Activated B cell treated with CpG ODN at 0.5 μM for 24 hours (primary cell): ENCODE data around the gene ZC3H10. TPM values are rescaled to one million over a fixed set of nuclear protein-coding genes. Genes with fewer than 3 reads are reported as not detected.

Source experiments
- ATAC-seq: fragments of 200-7000 bp; cut with Tn5 transposase; one replicate; pipeline ENCODE4 v1.10.0; 2021; ENCODE audit warnings: low read depth, mild to moderate bottlenecking, moderate library complexity
- CTCF ChIA-PET: fragments of 350-600 bp; sonication (Branson Sonifier 250); formaldehyde crosslinking; loops from one replicate; lab custom pipeline; 2021; ENCODE audit warnings: antibody characterized with exemption; lab: Charles Lee
- POLR2A ChIA-PET: fragments of 350-600 bp; sonication (Branson Sonifier 250); formaldehyde crosslinking; loops from one replicate; lab custom pipeline; 2021; ENCODE audit warnings: antibody characterized with exemption; lab: Charles Lee
- DNase-seq: peaks from one replicate; pipeline ENCODE4 v3.0.0; 2022
- H3K27ac Mint-ChIP-seq: one replicate; pipeline ENCODE4 v1.8.0; 2020; ENCODE audit warnings: mixed read lengths
- H3K27me3 Mint-ChIP-seq: one replicate; pipeline ENCODE4 v1.8.0; 2021; ENCODE audit warnings: mixed read lengths
- H3K36me3 Mint-ChIP-seq: one replicate; pipeline ENCODE4 v1.8.0; 2021; ENCODE audit warnings: low read depth, mixed read lengths
- H3K4me1 Mint-ChIP-seq: one replicate; pipeline ENCODE4 v1.8.0; 2021; ENCODE audit warnings: mixed read lengths
- H3K4me3 Mint-ChIP-seq: one replicate; pipeline ENCODE4 v1.8.0; 2020; ENCODE audit warnings: mild to moderate bottlenecking, mixed read lengths
- H3K9me3 Mint-ChIP-seq: one replicate; pipeline ENCODE4 v1.8.0; 2020; ENCODE audit warnings: mixed read lengths
- intact Hi-C: fragments of 100-400 bp; cut with micrococcal nuclease; formaldehyde crosslinking; loops from one replicate; pipeline ENCODE4 v1.15.1; 2024
- total RNA-seq: library from RNA; stranded (reverse); gene quantifications from 2 replicates; pipeline ENCODE4 v1.2.3, GENCODE V29; 2022
- TF ChIP-seq, protein P1 (sequence below): fragments of 200-600 bp; IDR thresholded peaks from one replicate; pipeline ENCODE4 v1.8.0; 2022; ENCODE audit warnings: antibody characterized with exemption, mild to moderate bottlenecking

The ZC3H10 gene
- total RNA-seq, 1 donor from 2014 or later, result 15.4 TPM

DNA sequence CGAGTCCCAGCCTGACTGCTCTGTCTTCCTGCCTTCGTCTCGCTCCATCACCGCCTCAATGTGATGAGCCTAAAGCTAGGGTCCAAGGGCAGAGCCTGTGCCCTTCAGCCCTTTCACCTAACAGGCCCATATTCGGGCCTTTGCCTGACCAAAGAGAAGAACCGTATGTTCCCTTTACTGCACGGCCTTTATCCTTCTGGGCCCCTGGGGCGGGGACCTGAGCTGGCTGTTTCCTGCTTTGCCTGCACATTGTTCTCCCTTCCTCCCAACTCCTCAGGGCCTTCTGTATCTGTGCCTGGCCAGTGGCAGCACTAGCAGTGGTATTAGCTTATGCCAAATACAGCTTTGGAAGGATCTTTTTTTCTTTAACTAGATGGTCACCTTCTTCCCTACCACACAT is 25.8 kb downstream of the ZC3H10 start:
- H3K4me3 Mint-ChIP-seq, result no peak overlapping the region
- H3K36me3 Mint-ChIP-seq, result peaks cover 62% of the 10 kb centered on the region
- peaks cover 15% of the 10 kb centered on the region for H3K4me1 Mint-ChIP-seq
- no peaks in the 10 kb centered on the region for H3K9me3 Mint-ChIP-seq
- DNase-seq, result no peak
- ChIA-PET CTCF (interaction anchor here (1.4 to 1.6 kb wide), 2 partner anchors 14 to 17 kb away, joined by 3 read pairs; no protein-coding TSS in a partner anchor), POLR2A (interaction anchor here (0.6 to 1.2 kb wide), 4 partner anchors 15 to 43 kb away, joined by 3 read pairs; partner anchors contain the start of gene ESYT1)
- TF ChIP-seq, protein P1, sequence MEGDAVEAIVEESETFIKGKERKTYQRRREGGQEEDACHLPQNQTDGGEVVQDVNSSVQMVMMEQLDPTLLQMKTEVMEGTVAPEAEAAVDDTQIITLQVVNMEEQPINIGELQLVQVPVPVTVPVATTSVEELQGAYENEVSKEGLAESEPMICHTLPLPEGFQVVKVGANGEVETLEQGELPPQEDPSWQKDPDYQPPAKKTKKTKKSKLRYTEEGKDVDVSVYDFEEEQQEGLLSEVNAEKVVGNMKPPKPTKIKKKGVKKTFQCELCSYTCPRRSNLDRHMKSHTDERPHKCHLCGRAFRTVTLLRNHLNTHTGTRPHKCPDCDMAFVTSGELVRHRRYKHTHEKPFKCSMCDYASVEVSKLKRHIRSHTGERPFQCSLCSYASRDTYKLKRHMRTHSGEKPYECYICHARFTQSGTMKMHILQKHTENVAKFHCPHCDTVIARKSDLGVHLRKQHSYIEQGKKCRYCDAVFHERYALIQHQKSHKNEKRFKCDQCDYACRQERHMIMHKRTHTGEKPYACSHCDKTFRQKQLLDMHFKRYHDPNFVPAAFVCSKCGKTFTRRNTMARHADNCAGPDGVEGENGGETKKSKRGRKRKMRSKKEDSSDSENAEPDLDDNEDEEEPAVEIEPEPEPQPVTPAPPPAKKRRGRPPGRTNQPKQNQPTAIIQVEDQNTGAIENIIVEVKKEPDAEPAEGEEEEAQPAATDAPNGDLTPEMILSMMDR, result no peak
- no peaks in the 10 kb centered on the region for H3K27me3 Mint-ChIP-seq
- ATAC-seq, result no peak
- intact Hi-C loops, result no loop called here
- H3K27ac Mint-ChIP-seq, result peak overlapping the region; percentile 18

DNA sequence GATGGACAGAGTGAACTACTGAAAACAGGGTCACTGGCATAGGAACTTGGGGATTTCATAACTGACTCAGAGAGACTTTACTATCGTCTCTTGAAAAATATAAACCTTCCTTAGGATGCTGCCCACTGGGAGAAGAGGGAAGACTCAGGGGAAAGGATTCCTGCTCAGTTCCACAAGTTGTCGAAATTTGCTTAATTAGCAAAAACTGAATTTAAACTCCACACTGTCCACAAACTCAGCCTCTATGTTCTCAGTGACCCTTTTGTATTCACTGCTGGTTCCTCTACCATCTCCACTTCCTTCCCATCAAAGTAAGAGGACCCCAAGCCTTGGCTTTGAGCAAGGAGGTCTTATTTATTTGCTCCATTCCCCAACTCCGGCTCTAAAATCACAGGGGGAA is 27.2 kb downstream of the ZC3H10 start:
- TF ChIP-seq, protein P1, result no peak
- CTCF ChIA-PET, result no interaction called here

DNA sequence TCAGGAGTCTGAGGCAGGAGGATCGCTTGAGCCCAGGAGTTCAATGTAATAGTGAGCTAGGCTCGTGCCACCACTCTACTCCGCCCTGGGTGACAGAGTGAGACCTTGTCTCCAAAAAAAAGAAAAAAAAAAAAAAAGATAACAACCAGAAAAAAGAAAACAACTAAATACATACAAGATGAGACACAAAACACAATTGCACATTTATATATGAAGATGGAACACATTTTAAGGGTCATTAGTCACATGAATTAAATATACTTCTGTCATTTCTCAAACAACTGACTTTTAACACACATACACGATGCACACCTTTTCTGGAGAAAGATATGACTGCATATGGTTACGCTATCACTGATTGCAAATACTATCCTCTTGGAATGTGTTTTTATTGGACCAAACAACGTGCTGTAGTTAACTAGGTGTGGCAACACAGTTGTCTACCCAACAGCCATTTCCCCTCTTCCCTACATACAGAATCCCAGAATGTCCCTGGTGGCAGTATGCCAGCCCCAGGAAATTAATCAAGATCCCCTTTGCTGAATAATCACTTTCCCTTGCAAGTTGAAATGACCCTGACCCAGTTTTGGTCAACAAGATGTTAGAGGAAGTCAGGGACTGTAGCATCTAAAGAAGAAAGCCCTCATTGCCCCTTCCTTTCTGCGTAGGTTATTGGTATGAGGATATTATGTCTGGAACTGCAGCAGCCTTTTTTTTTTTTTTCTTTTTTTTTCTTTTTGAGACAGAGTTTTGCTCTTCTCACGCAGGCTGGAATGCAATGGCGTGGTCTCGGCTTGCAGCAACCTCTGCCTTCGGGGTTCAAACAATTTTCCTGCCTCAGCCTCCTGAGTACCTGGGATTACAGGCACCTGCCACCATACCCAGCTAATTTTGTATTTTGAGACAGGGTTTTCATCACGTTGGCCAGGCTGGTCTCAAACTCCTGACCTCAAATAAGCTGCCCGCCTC is 28.7 kb downstream of the ZC3H10 start:
- peaks cover 30% of the 10 kb centered on the region for H3K4me1 Mint-ChIP-seq
- peaks cover 39% of the 10 kb centered on the region for H3K36me3 Mint-ChIP-seq
- DNase-seq (no peak), ATAC-seq (no peak)
- no peak overlapping the region for H3K27ac Mint-ChIP-seq
- intact Hi-C loops, result no loop called here
- ChIA-PET CTCF (no interaction called here), POLR2A (interaction anchor here (0.6 to 1.7 kb wide), 9 partner anchors 13 to 539 kb away, joined by 4 to 10 read pairs (median 7); partner anchors contain the start of gene ESYT1)
- H3K4me3 Mint-ChIP-seq, result no peak overlapping the region
- TF ChIP-seq, protein P1, result no peak
- no peaks in the 10 kb centered on the region for H3K9me3 Mint-ChIP-seq
- H3K27me3 Mint-ChIP-seq, result no peaks in the 10 kb centered on the region

More for the DNA sequence above, 27.2 kb downstream of the ZC3H10 start:
- Mint-ChIP-seq H3K4me1 (peaks cover 17% of the 10 kb centered on the region), H3K36me3 (peaks cover 50% of the 10 kb centered on the region), H3K27me3 (no peaks in the 10 kb centered on the region), H3K9me3 (no peaks in the 10 kb centered on the region), H3K27ac (peak overlapping the region; percentile 41), H3K4me3 (no peak overlapping the region)
- intact Hi-C loops, result no loop called here
- POLR2A ChIA-PET, result interaction anchor here (0.5 to 1.2 kb wide), 3 partner anchors 13 to 555 kb away, joined by 3 to 4 read pairs (median 3); partner anchors contain the start of gene ESYT1
- DNase-seq, result no peak
- ATAC-seq, result no peak

DNA sequence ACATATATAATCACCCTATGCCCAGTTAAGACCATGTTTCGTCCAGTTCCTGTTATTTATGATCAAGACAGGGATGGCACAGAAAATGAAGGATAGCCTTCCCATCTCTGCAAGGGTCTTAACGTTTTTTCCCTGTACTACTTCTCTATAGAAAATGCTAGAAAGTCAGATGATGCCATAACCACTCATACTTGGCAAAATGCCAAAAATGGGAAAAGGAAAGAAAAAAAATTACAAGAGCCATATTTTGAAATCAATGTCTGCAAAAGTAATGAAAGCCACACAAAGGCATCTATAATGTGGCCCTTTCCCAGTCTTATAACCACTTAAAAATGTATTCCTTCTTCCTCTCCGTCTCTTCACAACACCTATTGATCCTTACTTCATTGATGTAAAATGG is 32.5 kb downstream of the ZC3H10 start:
- intact Hi-C loops, result no loop called here
- TF ChIP-seq, protein P1, result no peak
- peaks cover 36% of the 10 kb centered on the region for H3K4me1 Mint-ChIP-seq
- H3K27me3 Mint-ChIP-seq, result no peaks in the 10 kb centered on the region
- peaks cover 13% of the 10 kb centered on the region for H3K36me3 Mint-ChIP-seq
- no peaks in the 10 kb centered on the region for H3K9me3 Mint-ChIP-seq
- DNase-seq, result no peak
- CTCF ChIA-PET, result interaction anchor here (0.7 to 1.6 kb wide), 3 partner anchors 11 to 373 kb away, joined by 4 read pairs; no protein-coding TSS in a partner anchor
- peak overlapping the region; percentile 46 for H3K4me3 Mint-ChIP-seq
- no peak for ATAC-seq
- peak overlapping the region; percentile 99 for H3K27ac Mint-ChIP-seq
- POLR2A ChIA-PET, result interaction anchor here (0.6 to 3.4 kb wide), 6 partner anchors 9 to 1305 kb away, joined by 3 to 80 read pairs (median 18); partner anchors contain the start of genes ESYT1, INHBE, PA2G4 and RPL41
